GM23338 (cell line): Measurements from ENCODE around the gene RIOK1. TPM values are rescaled to one million over a fixed set of nuclear protein-coding genes. Genes with fewer than 3 reads are reported as not detected.

ENCODE experiments used
- ATAC-seq: fragments of 200-7000 bp; cut with Tn5 transposase; 3 replicates; pipeline ENCODE4 v1.9.1; 2020
- DNase-seq: peaks from one replicate; pipeline ENCODE4 v3.0.0-alpha.2; 2015; ENCODE audit warnings: low spot score
- H2AFZ ChIP-seq: fragments of 200-600 bp; sonication (generic); 2 replicates; pipeline ENCODE4 v1.8.0; 2016; ENCODE audit warnings: antibody characterized with exemption, mild to moderate bottlenecking, moderate library complexity
- H3F3A ChIP-seq: fragments of 200-600 bp; sonication (generic); replicated peaks from 2 replicates; pipeline ENCODE4 v1.8.0; 2017; ENCODE audit warnings: antibody characterized with exemption, mixed run types, low read depth
- H3K27ac ChIP-seq: fragments of 200-600 bp; sonication (generic); 2 replicates; pipeline ENCODE4 v1.6.1; 2016; ENCODE audit warnings: low read depth
- H3K27me3 ChIP-seq: fragments of 200-600 bp; sonication (generic); 2 replicates; pipeline ENCODE4 v1.8.0; 2016; ENCODE audit warnings: mild to moderate bottlenecking, mixed run types, moderate library complexity; ENCODE audit not compliant: insufficient read depth
- H3K36me3 ChIP-seq: fragments of 200-600 bp; sonication (generic); 2 replicates; pipeline ENCODE4 v1.8.0; 2016; ENCODE audit warnings: mild to moderate bottlenecking; ENCODE audit not compliant: insufficient read depth
- H3K4me1 ChIP-seq: fragments of 200-600 bp; sonication (generic); 2 replicates; pipeline ENCODE4 v1.8.0; 2016; ENCODE audit warnings: mild to moderate bottlenecking, moderate library complexity; ENCODE audit not compliant: insufficient read depth
- H3K4me2 ChIP-seq: fragments of 200-600 bp; sonication (generic); 2 replicates; pipeline ENCODE4 v1.7.1; 2017; ENCODE audit warnings: mixed run types
- H3K4me3 ChIP-seq: fragments of 200-600 bp; sonication (generic); 2 replicates; pipeline ENCODE4 v1.6.1; 2016; ENCODE audit warnings: mixed run types
- H3K79me2 ChIP-seq: fragments of 200-600 bp; sonication (generic); replicated peaks from 2 replicates; pipeline ENCODE4 v1.8.0; 2017; ENCODE audit warnings: mild to moderate bottlenecking; ENCODE audit not compliant: insufficient read depth
- H3K9me2 ChIP-seq: fragments of 200-600 bp; sonication (generic); 2 replicates; pipeline ENCODE4 v1.8.0; 2017; ENCODE audit not compliant: insufficient read depth
- H4K20me1 ChIP-seq: fragments of 200-600 bp; sonication (generic); replicated peaks from 2 replicates; pipeline ENCODE4 v1.8.0; 2017; ENCODE audit warnings: mild to moderate bottlenecking; ENCODE audit not compliant: insufficient read depth
- H3K27ac Mint-ChIP-seq: 2 replicates; pipeline ENCODE4 v1.8.0; 2020; ENCODE audit warnings: inconsistent platforms, mild to moderate bottlenecking, moderate library complexity, mixed read lengths
- H3K27me3 Mint-ChIP-seq: 3 replicates; pipeline ENCODE4 v1.8.0; 2022; ENCODE audit warnings: low read depth, mild to moderate bottlenecking, moderate library complexity, mixed read lengths, inconsistent platforms; ENCODE audit not compliant: insufficient read depth, poor library complexity
- H3K36me3 Mint-ChIP-seq: 3 replicates; pipeline ENCODE4 v1.8.0; 2021; ENCODE audit warnings: low read depth, mild to moderate bottlenecking, inconsistent platforms, moderate library complexity, mixed read lengths
- H3K4me1 Mint-ChIP-seq: 3 replicates; pipeline ENCODE4 v1.8.0; 2020; ENCODE audit warnings: mild to moderate bottlenecking, inconsistent platforms, mixed read lengths
- H3K4me3 Mint-ChIP-seq: 3 replicates; pipeline ENCODE4 v1.8.0; 2021; ENCODE audit warnings: moderate library complexity, mild to moderate bottlenecking, inconsistent platforms, mixed read lengths
- H3K9me3 Mint-ChIP-seq: 3 replicates; pipeline ENCODE4 v1.8.0; 2020; ENCODE audit warnings: moderate library complexity, mild to moderate bottlenecking, inconsistent platforms, mixed read lengths
- CTCF ChIP-seq, 2 experiments: fragments of 200-600 bp in 1 of 2; sonication (generic) in 1 of 2; conservative IDR thresholded peaks; 2 replicates each; pipeline versions ENCODE4 v1.5.1 to v1.6.1; 2016 to 2017; ENCODE audit warnings: antibody characterized with exemption in 2 of 2, low read depth in 2 of 2, mild to moderate bottlenecking in 2 of 2, moderate library complexity in 1 of 2
- EZH2 ChIP-seq: fragments of 200-600 bp; sonication (generic); IDR thresholded peaks from one replicate; pipeline ENCODE4 v1.8.0; 2017; ENCODE audit warnings: antibody characterized with exemption, mild to moderate bottlenecking, low read depth; ENCODE audit not compliant: unreplicated experiment
- NANOG ChIP-seq: IDR thresholded peaks from 2 replicates; pipeline ENCODE4 v1.6.1; 2016; ENCODE audit warnings: antibody characterized with exemption, borderline replicate concordance
- ZNF114 ChIP-seq: fragments of 250-450 bp; sonication (Bioruptor Pico); IDR thresholded peaks from 2 replicates; pipeline ENCODE4 v1.5.0; 2020; ENCODE audit warnings: mild to moderate bottlenecking, moderate library complexity
- ZNF331 ChIP-seq: fragments of 250-450 bp; sonication (Bioruptor Pico); IDR thresholded peaks from 2 replicates; pipeline ENCODE4 v1.5.0; 2020; ENCODE audit warnings: low read depth, mild to moderate bottlenecking, moderate library complexity
- ZNF462 ChIP-seq: fragments of 250-450 bp; sonication (Bioruptor Pico); IDR thresholded peaks from 2 replicates; pipeline ENCODE4 v1.5.0; 2020; ENCODE audit warnings: mild to moderate bottlenecking, moderate library complexity
- polyA plus RNA-seq: library from polyadenylated mRNA; unstranded; fragments of >200 nt; fragmentation: Nextera tagmentation; extraction: Ambion mirVana; gene quantifications from 2 replicates; pipeline ENCODE4 v1.2.1, GENCODE V29; 2016
- total RNA-seq: library from RNA; depleted of rRNA; stranded (reverse); fragments of >200 nt; shearing (Covaris generic); gene quantifications from 2 replicates; pipeline ENCODE4 v1.2.3, GENCODE V29; 2014

The RIOK1 gene
- total and polyA plus RNA-seq, 2 experiments from 2014 or later: 15.5 to 34.3 TPM

- Histone ChIP-seq H3K4me1 (no peaks in the 10 kb centered on the region; the same call in 1 of the 2 replicates), H3K27me3 (no peaks in the 10 kb centered on the region), H3K9me2 (no peaks in the 10 kb centered on the region), H3K4me2 (no peak overlapping the region), H2AFZ (no peak overlapping the region), H3K27ac (no peak overlapping the region), H4K20me1 (no peaks in the 10 kb centered on the region), H3K4me3 (no peak overlapping the region), H3K36me3 (no peaks in the 10 kb centered on the region), H3F3A (no peaks in the 10 kb centered on the region), H3K79me2 (no peaks in the 10 kb centered on the region)
- Mint-ChIP-seq H3K36me3 (no peaks in the 10 kb centered on the region), H3K27ac (no peak overlapping the region), H3K27me3 (no peaks in the 10 kb centered on the region), H3K4me3 (no peak overlapping the region), H3K9me3 (peaks cover 2% of the 10 kb centered on the region; the same call in 1 of the 3 replicates), H3K4me1 (peaks cover 14% of the 10 kb centered on the region)
- DNase-seq: no peak
- TF ChIP-seq ZNF114 (CRISPR knock-in tag) (no peak), ZNF331 (CRISPR knock-in tag) (no peak), EZH2 (no peak), CTCF (conservative IDR thresholded peaks at IDR 0.05; ENCODE audit: low read depth in 2 of 2) (no peak), ZNF462 (CRISPR knock-in tag) (no peak), NANOG (no peak)
- no peak for ATAC-seq
Measured at GRCh38 chr6:7449018-7449417, 59.4 kb downstream of the RIOK1 start.
